ENCODE measurements around the gene DPP8.

GRCh38 chr15:65530318-65531111 is 13.0 kb upstream of the DPP8 start, which contains the start of gene HACD3:
- TF ChIP-seq, protein P1, sequence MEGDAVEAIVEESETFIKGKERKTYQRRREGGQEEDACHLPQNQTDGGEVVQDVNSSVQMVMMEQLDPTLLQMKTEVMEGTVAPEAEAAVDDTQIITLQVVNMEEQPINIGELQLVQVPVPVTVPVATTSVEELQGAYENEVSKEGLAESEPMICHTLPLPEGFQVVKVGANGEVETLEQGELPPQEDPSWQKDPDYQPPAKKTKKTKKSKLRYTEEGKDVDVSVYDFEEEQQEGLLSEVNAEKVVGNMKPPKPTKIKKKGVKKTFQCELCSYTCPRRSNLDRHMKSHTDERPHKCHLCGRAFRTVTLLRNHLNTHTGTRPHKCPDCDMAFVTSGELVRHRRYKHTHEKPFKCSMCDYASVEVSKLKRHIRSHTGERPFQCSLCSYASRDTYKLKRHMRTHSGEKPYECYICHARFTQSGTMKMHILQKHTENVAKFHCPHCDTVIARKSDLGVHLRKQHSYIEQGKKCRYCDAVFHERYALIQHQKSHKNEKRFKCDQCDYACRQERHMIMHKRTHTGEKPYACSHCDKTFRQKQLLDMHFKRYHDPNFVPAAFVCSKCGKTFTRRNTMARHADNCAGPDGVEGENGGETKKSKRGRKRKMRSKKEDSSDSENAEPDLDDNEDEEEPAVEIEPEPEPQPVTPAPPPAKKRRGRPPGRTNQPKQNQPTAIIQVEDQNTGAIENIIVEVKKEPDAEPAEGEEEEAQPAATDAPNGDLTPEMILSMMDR (conservative IDR thresholded peaks at IDR 0.05 in 1 of 2, IDR thresholded peaks at IDR 0.05 in 1 of 2; ENCODE audit: low read depth in 1 of 2, low read length in 2 of 2): no peak
- TF ChIP-seq EZH2 (IDR thresholded peaks at IDR 0.05; ENCODE audit: low read length, missing control alignments): no peak
